GM21619 (cell line): ENCODE data around the gene NPTX1.
"Not testable (repeated sequence)": the region's sequence is repeated elsewhere in the genome, so short reads cannot be mapped to it uniquely, and the experiment has no call there.

ENCODE experiments used
- ATAC-seq: cut with Tn5 transposase; IDR thresholded peaks from one replicate; pipeline ENCODE4 v1.9.1; 2021; ENCODE audit not compliant: unreplicated experiment

The NPTX1 gene, protein sequence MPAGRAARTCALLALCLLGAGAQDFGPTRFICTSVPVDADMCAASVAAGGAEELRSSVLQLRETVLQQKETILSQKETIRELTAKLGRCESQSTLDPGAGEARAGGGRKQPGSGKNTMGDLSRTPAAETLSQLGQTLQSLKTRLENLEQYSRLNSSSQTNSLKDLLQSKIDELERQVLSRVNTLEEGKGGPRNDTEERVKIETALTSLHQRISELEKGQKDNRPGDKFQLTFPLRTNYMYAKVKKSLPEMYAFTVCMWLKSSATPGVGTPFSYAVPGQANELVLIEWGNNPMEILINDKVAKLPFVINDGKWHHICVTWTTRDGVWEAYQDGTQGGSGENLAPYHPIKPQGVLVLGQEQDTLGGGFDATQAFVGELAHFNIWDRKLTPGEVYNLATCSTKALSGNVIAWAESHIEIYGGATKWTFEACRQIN

GRCh38 chr17:80475910-80476876 is at the start of gene NPTX1:
Gene NPTX1 (minus strand): TSS chr17:80476607. CDS start chr17:80476446, 161 bp downstream.
- ATAC-seq, result no peak

DNA sequence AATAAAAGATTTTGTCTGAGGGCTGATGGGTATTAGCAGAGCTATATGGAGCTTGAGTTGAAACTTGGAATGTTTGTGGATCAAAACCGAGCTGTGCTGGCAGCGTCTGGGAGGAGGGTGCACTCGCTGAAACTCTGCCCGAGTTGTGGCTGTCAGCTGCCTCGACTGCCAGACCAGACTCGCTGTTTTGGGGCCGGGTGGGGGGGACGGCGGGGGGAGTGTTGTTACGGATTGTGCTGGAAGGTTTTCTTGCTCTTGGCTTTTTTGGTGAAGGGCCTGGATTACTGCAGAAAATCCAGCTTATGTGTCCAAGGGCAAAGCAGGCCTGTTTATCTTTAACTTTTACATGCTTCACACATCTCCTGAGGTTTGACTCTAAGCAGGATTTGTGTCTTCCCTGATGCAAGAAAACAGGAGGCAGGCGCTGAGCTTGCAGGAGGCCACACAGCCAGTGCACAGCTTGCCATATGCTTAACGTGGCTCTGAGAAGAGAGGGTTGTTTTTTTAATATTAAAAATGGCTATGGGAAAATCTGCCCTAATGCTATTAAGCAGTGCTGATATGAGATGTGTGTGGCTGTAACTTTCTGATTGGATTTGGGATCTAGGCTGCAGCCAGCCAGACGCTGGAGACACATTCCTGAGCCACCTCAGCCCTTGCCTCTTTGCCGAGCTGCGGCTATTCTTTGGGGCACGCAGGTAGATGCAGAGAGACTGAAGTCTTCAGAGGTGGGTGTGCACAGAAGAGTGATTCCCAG is 47.7 kb upstream of the NPTX1 start:
- ATAC-seq, result no peak

GRCh38 chr17:80523054-80523744 is 46.8 kb upstream of the NPTX1 start:
- ATAC-seq, result no peak

GRCh38 chr17:80520810-80521455 is 44.5 kb upstream of the NPTX1 start:
- no peak for ATAC-seq

DNA sequence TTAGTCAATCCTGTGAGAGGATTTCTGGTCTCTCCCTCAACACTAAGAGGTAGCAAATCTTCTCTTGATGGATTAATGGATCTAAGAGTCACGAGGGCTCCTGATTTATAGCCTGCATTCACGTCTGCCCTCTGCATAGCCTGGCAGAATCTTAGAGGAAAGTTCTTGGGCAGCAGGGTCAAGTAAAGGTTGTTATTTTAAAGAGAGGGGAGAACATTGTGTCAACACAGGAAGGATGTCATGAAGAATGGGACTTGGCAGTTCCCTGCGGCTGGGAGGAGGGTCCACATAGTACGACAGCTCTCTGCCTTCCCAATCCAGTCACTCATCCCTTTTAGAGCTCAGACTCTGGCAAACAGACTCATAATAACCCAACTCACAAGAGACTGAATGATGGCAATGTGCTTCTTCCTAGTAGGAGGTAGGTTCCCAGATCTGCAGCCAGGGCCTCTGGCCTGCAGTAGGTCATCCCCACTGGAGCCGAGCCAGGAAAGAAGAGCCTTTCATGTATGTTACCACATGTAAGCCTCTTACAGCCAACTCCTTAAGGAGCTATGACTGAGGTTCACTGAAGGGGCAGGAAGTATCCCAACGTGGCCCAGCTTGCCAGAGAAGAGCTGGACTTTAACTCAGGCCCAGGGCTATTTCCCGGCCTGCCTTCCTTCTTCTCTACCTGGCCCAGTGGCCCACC is 42.8 kb upstream of the NPTX1 start:
- no peak for ATAC-seq

- no peak for ATAC-seq
Measured at GRCh38 chr17:80518392-80518791, 42.0 kb upstream of the NPTX1 start.

GRCh38 chr17:80517641-80518040 is 41.2 kb upstream of the NPTX1 start:
- no peak for ATAC-seq

GRCh38 chr17:80516171-80516932 is 39.9 kb upstream of the NPTX1 start:
- no peak for ATAC-seq

- ATAC-seq, result no peak
Measured at GRCh38 chr17:80513892-80514291, 37.5 kb upstream of the NPTX1 start.

DNA sequence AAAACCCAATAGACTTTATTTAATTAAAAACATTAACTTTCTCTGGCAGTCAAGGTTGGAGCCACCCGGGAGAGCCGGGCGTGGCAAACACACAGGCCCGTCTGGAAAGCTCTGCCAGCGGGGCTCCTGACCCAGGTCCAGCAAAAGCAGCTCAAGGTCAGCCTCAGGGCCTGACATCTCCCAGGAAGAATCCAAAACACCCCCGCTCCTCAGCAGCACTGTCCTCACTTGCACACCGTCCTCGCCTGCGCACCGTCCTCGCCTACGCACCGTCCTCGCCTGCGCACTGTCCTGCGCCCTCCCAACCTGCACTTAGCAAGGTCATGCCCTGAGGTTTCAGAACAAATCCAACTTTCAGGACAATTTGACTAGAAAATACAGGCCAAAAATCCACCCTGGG is 36.8 kb upstream of the NPTX1 start:
- ATAC-seq, result no peak

- no peak for ATAC-seq
Measured at GRCh38 chr17:80512233-80512632, 35.8 kb upstream of the NPTX1 start.

- no peak for ATAC-seq
Measured at GRCh38 chr17:80511222-80512180, 35.1 kb upstream of the NPTX1 start.

- no peak for ATAC-seq
Measured at GRCh38 chr17:80510772-80511171, 34.4 kb upstream of the NPTX1 start.

DNA sequence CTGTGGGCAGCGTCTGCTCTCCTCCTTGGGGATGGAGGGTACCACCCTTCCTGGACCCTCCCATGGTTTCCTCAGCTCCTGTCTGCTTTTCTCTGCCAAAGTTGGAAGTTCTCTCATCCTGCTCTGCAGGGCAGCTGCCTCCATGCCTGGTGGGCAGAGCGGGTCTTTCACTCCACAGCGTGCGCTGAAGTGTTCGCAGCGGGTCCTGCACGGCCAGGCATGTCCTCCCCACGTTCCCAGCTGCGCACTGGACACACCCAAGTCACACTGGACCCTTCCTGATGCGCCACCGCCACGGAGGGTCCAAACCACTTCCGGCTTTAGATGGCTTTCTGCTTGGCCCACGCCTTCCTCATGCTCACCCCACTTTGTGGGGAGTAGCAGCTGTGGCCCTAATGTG is 33.7 kb upstream of the NPTX1 start:
- ATAC-seq, result no peak

- ATAC-seq, result no peak
Measured at GRCh38 chr17:80509311-80509710, 32.9 kb upstream of the NPTX1 start.

DNA sequence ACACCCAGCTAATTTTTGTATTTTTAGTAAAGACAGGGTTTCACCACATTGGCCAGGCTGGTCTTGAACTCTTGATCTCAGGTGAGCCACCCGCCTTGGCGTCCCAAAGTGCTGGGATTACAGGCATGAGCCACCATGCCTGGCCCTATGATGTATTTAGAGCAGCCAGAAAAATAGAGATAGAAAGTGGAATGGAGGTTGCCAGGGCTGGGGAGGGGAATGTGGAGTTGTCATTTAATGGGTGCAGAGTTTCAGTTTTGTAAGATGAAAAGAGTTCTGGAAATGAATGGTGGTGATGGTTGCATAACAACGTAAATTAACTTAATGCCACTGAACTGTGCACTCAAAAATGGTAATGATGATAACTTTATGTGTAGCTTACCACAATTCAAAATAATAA is 31.6 kb upstream of the NPTX1 start:
- no peak for ATAC-seq

DNA sequence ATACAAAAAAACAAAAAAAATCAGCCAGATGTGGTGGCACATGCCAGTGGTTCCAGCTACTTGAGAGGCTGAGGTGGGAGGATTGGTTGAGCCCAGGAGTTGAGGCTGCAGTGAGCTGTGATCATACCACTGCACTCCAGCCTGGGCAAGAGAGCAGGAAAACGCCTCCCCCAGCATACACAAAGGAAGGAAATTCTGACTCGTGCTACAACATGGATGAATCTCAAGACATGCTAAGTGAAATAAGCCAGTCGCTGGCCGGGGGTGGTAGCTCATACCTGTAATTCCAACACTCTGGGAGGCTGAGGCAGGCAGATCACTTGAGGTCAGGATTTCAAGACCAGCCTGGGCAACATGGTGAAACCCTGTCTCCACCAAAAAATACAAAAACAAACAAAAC is 30.8 kb upstream of the NPTX1 start:
- ATAC-seq, result not testable (repeated sequence)
